ENCODE data around the gene OCEL1. TPM values are rescaled to one million over a fixed set of nuclear protein-coding genes. Genes with fewer than 3 reads are reported as not detected.

The OCEL1 gene
- total and polyA plus RNA-seq, 2 of the 13 experiments (the other 11 are each of a cell fraction or from before 2014, with no cell fraction given) = 10.6 to 17.2 TPM

DNA sequence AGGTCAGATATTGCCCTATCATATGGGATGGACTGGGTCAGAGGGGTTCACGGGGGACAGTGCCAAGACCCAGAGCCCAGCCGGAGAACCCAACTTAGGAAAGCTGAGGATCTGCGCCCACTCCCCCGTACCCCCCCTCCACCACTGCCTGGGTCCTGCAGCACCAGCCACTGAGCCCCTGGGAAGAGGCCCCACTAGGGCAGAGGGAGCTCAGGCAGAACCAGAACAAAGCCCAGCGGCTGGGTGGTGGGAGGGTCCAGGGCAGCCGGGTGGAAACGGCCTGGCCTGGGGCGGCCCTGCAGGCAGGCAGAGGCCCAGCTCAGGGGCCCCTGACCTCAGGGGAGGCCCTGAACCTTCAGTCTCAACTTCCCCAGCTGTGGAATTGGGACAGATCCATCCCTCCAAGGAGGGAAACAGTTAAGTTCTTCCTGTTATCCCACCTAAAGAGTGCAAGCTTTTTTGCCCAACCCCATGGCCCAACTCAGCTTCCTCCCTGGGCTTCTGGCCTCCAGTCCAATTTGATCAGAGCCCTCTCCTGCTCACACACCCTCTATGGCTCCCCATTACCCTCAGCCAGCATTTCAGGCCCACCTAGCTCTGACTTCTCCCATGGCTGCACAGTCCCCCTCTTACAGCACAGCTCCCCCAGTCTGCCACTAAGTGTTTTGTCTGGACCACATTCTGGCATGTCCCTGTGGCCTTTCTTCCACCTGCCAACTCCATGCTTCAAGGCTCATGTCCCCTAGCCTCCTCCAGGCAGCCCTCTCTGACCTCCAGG lies 16.6 kb downstream of the OCEL1 start (continued):
- TF ChIP-seq, protein P1, sequence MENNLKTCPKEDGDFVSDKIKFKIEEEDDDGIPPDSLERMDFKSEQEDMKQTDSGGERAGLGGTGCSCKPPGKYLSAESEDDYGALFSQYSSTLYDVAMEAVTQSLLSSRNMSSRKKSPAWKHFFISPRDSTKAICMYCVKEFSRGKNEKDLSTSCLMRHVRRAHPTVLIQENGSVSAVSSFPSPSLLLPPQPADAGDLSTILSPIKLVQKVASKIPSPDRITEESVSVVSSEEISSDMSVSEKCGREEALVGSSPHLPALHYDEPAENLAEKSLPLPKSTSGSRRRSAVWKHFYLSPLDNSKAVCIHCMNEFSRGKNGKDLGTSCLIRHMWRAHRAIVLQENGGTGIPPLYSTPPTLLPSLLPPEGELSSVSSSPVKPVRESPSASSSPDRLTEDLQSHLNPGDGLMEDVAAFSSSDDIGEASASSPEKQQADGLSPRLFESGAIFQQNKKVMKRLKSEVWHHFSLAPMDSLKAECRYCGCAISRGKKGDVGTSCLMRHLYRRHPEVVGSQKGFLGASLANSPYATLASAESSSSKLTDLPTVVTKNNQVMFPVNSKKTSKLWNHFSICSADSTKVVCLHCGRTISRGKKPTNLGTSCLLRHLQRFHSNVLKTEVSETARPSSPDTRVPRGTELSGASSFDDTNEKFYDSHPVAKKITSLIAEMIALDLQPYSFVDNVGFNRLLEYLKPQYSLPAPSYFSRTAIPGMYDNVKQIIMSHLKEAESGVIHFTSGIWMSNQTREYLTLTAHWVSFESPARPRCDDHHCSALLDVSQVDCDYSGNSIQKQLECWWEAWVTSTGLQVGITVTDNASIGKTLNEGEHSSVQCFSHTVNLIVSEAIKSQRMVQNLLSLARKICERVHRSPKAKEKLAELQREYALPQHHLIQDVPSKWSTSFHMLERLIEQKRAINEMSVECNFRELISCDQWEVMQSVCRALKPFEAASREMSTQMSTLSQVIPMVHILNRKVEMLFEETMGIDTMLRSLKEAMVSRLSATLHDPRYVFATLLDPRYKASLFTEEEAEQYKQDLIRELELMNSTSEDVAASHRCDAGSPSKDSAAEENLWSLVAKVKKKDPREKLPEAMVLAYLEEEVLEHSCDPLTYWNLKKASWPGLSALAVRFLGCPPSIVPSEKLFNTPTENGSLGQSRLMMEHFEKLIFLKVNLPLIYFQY (CRISPR knock-in tag; IDR thresholded peaks at IDR 0.05; ENCODE audit: borderline replicate concordance) = no peak
- peak; percentile 25; the same call in 1 of the 2 replicates for TF ChIP-seq HNF4A (CRISPR knock-in tag; IDR thresholded peaks at IDR 0.05)
- no peak for TF ChIP-seq NFKBIZ (CRISPR knock-in tag; IDR thresholded peaks at IDR 0.05)
- TF ChIP-seq MAFK (conservative IDR thresholded peaks at IDR 0.05 in 1 of 2, IDR thresholded peaks at IDR 0.05 in 1 of 2; ENCODE audit: low read length in 2 of 2) = no peak
- no peak for TF ChIP-seq RXRB (CRISPR knock-in tag; IDR thresholded peaks at IDR 0.05; ENCODE audit: borderline replicate concordance)
- TF ChIP-seq ZBTB38 (CRISPR knock-in tag; IDR thresholded peaks at IDR 0.05) = no peak; the same call in 1 of the 2 replicates
- no peak for TF ChIP-seq LCORL (IDR thresholded peaks at IDR 0.05)
- peak; percentile 17; the same call in 1 of the 2 replicates for TF ChIP-seq LCORL (CRISPR knock-in tag; IDR thresholded peaks at IDR 0.05)
- TF ChIP-seq ZNF468 (CRISPR knock-in tag; IDR thresholded peaks at IDR 0.05) = no peak
- peak; percentile 26; the same call in 1 of the 2 replicates for TF ChIP-seq KDM1A (CRISPR knock-in tag; IDR thresholded peaks at IDR 0.05)
- TF ChIP-seq, protein P2, sequence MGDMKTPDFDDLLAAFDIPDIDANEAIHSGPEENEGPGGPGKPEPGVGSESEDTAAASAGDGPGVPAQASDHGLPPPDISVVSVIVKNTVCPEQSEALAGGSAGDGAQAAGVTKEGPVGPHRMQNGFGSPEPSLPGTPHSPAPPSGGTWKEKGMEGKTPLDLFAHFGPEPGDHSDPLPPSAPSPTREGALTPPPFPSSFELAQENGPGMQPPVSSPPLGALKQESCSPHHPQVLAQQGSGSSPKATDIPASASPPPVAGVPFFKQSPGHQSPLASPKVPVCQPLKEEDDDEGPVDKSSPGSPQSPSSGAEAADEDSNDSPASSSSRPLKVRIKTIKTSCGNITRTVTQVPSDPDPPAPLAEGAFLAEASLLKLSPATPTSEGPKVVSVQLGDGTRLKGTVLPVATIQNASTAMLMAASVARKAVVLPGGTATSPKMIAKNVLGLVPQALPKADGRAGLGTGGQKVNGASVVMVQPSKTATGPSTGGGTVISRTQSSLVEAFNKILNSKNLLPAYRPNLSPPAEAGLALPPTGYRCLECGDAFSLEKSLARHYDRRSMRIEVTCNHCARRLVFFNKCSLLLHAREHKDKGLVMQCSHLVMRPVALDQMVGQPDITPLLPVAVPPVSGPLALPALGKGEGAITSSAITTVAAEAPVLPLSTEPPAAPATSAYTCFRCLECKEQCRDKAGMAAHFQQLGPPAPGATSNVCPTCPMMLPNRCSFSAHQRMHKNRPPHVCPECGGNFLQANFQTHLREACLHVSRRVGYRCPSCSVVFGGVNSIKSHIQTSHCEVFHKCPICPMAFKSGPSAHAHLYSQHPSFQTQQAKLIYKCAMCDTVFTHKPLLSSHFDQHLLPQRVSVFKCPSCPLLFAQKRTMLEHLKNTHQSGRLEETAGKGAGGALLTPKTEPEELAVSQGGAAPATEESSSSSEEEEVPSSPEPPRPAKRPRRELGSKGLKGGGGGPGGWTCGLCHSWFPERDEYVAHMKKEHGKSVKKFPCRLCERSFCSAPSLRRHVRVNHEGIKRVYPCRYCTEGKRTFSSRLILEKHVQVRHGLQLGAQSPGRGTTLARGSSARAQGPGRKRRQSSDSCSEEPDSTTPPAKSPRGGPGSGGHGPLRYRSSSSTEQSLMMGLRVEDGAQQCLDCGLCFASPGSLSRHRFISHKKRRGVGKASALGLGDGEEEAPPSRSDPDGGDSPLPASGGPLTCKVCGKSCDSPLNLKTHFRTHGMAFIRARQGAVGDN (CRISPR knock-in tag; IDR thresholded peaks at IDR 0.05) = peak; percentile 53
- TF ChIP-seq XRCC5 (optimal IDR thresholded peaks at IDR 0.05; ENCODE audit: low read length) = peak; percentile 37
- TF ChIP-seq NFE2L2 (IDR thresholded peaks at IDR 0.05; ENCODE audit: low read length) = no peak
- TF ChIP-seq ADNP (CRISPR knock-in tag; IDR thresholded peaks at IDR 0.05) = no peak
- TF ChIP-seq ZNF780A (CRISPR knock-in tag; IDR thresholded peaks at IDR 0.05) = no peak
- TF ChIP-seq RORA (CRISPR knock-in tag; IDR thresholded peaks at IDR 0.05) = no peak
- TF ChIP-seq PPARG (CRISPR knock-in tag; conservative IDR thresholded peaks at IDR 0.05) = 0 out of 2 replicates have a peak, but pooled peaks have one; percentile 17
- TF ChIP-seq, protein P3, sequence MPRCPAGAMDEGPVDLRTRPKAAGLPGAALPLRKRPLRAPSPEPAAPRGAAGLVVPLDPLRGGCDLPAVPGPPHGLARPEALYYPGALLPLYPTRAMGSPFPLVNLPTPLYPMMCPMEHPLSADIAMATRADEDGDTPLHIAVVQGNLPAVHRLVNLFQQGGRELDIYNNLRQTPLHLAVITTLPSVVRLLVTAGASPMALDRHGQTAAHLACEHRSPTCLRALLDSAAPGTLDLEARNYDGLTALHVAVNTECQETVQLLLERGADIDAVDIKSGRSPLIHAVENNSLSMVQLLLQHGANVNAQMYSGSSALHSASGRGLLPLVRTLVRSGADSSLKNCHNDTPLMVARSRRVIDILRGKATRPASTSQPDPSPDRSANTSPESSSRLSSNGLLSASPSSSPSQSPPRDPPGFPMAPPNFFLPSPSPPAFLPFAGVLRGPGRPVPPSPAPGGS (CRISPR knock-in tag; IDR thresholded peaks at IDR 0.05) = no peak
- TF ChIP-seq ARID2 (CRISPR knock-in tag; IDR thresholded peaks at IDR 0.05; ENCODE audit: borderline replicate concordance) = no peak
- TF ChIP-seq MZF1 (CRISPR knock-in tag; IDR thresholded peaks at IDR 0.05; ENCODE audit: borderline replicate concordance) = no peak
- no peak for TF ChIP-seq ZNF724P (CRISPR knock-in tag; IDR thresholded peaks at IDR 0.05; ENCODE audit: borderline replicate concordance)

All from HepG2 (cell line).